RWPE1 (cell line): ENCODE results near the gene DDX1.
A peak's percentile ranks its signal among the peaks of the same experiment; 100 is the strongest.

ENCODE experiments used
- CTCF ChIA-PET: fragments of 350-600 bp; sonication (Branson Sonifier 250); formaldehyde crosslinking; extraction: SDS; loops from one replicate; lab custom pipeline; 2021; lab: Yijun Ruan, JAX
- POLR2A ChIA-PET: fragments of 400-600 bp; formaldehyde crosslinking; extraction: SDS; loops from one replicate; lab custom pipeline; 2020; ENCODE audit warnings: antibody characterized with exemption; ENCODE audit not compliant: low non-redundant PET; lab: Yijun Ruan, JAX
- DNase-seq: peaks from one replicate; pipeline ENCODE4 v3.0.0; 2012; ENCODE audit warnings: low spot score
- H3K27ac ChIP-seq: fragments of 450-650 bp; 2 replicates; pipeline ENCODE4 v1.5.1; 2017
- CTCF ChIP-seq: fragments of 450-650 bp; conservative IDR thresholded peaks from 2 replicates; pipeline ENCODE4 v1.5.1; 2017; ENCODE audit warnings: low read depth, mild to moderate bottlenecking

DDX1 gene

GRCh38 chr2:15561574-15562344 lies 29.9 kb upstream of the DDX1 start:
- DNase-seq = peak; percentile 18
- CTCF ChIA-PET = interaction anchor here (0.6 to 1.5 kb wide), 3 partner anchors 16 to 320 kb away, joined by 4 read pairs; no protein-coding TSS in a partner anchor
- POLR2A ChIA-PET = no interaction called here
- peak overlapping the region; percentile 65 for H3K27ac ChIP-seq
- TF ChIP-seq CTCF = no peak

GRCh38 chr2:15562354-15563031 lies 29.2 kb upstream of the DDX1 start:
- no peak overlapping the region for H3K27ac ChIP-seq
- ChIA-PET CTCF (interaction anchor here (0.6 kb wide), 2 partner anchors 39 to 321 kb away, joined by 4 read pairs; no protein-coding TSS in a partner anchor), POLR2A (no interaction called here)
- TF ChIP-seq CTCF = no peak
- DNase-seq = no peak

- POLR2A ChIA-PET = no interaction called here
These were observed 28.2 kb upstream of the DDX1 start for GRCh38 chr2:15563227-15564100.

GRCh38 chr2:15565392-15565791 lies 26.3 kb upstream of the DDX1 start:
- DNase-seq = no peak
- ChIA-PET CTCF (interaction anchor here (1.4 kb wide), 1 partner anchor 12 kb away, joined by 8 read pairs; no protein-coding TSS in a partner anchor), POLR2A (no interaction called here)
- TF ChIP-seq CTCF = no peak
- no peak overlapping the region for H3K27ac ChIP-seq

More at GRCh38 chr2:15563227-15564100, 28.2 kb upstream of the DDX1 start:
- no peak overlapping the region for H3K27ac ChIP-seq
- CTCF ChIA-PET = no interaction called here
- no peak for TF ChIP-seq CTCF
- DNase-seq = peak; percentile 26

GRCh38 chr2:15565994-15566671 lies 25.5 kb upstream of the DDX1 start:
- ChIA-PET POLR2A (no interaction called here), CTCF (interaction anchor here (0.6 to 1.4 kb wide), 2 partner anchors 11 to 965 kb away, joined by 3 to 8 read pairs; no protein-coding TSS in a partner anchor)
- H3K27ac ChIP-seq = no peak overlapping the region
- no peak for TF ChIP-seq CTCF
- DNase-seq = no peak
